ACHN (cell line): Measurements from ENCODE around the gene OR4P4.

ENCODE experiments used
- DNase-seq: peaks from one replicate; pipeline ENCODE4 v3.0.0-alpha.2; 2015
- in situ Hi-C: cut with HindIII; loops from 2 replicates; pipeline ENCODE4 v1.10.0; 2017; ENCODE audit warnings: low sequenced_read_pairs, low pct_ligation_motif_present, low pct_unique_long_range_greater_than_20kb

The OR4P4 gene

GRCh38 chr11:55634813-55635212 is at the start of gene OR4P4:
Gene OR4P4 (plus strand): TSS chr11:55635113.
- in situ Hi-C loops, result no loop called here
- no peak for DNase-seq

DNA sequence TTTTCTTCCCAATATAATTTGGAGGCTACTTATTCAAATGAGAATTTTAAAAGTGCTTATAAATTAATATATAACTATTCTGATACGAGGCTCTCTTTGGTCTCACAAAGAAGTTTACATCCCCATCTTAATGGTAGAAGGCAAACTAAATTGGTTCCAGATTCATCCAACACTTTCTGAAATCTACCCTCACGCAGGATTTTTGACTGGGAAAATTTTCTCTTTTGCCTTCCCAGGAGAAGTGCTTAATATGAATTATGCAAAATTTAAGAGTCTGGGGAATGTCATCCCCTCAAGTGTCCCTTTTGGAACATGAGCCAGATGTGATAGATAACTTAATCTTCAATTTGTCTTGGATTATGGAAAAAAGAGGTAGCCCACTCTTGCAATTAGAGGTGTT is 27.4 kb upstream of the OR4P4 start, which contains the start of gene OR4C11:
Gene OR4C11 (minus strand): TSS at position 101 of the 400 bp plus-strand sequence. CDS start 3,272 bp downstream, outside the sequence.
- in situ Hi-C loops, result no loop called here
- DNase-seq, result no peak

DNA sequence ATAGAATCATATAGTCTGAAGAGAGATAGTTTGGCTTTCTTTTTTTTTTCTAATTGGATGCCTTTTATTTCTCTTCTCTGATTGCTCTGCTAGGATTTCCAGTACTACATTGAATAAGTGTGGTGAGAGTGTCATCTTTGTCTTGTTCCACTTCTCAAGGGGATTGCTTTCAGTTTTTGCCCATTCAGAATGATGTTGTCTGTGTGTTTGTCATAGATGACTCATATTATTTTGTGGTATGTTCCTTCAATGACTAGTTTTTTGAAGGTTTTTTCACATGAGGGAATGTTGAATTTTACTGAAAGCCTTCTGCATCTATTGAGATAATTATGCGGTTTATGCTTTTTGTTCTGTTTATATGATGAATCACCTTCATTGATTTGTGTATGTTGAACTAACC is 10.4 kb upstream of the OR4P4 start:
- in situ Hi-C loops, result no loop called here
- DNase-seq, result no peak

GRCh38 chr11:55648027-55648426 is 13.1 kb downstream of the OR4P4 start, which contains the start of gene OR4S2:
Gene OR4S2 (plus strand): TSS chr11:55648327. CDS start chr11:55650904, 2,577 bp downstream.
- in situ Hi-C loops, result no loop called here
- no peak for DNase-seq

- no peak for DNase-seq
- in situ Hi-C loops, result no loop called here
Measured at GRCh38 chr11:55652560-55652959, 17.6 kb downstream of the OR4P4 start.

GRCh38 chr11:55655096-55655495 is 20.2 kb downstream of the OR4P4 start:
- in situ Hi-C loops, result no loop called here

DNA sequence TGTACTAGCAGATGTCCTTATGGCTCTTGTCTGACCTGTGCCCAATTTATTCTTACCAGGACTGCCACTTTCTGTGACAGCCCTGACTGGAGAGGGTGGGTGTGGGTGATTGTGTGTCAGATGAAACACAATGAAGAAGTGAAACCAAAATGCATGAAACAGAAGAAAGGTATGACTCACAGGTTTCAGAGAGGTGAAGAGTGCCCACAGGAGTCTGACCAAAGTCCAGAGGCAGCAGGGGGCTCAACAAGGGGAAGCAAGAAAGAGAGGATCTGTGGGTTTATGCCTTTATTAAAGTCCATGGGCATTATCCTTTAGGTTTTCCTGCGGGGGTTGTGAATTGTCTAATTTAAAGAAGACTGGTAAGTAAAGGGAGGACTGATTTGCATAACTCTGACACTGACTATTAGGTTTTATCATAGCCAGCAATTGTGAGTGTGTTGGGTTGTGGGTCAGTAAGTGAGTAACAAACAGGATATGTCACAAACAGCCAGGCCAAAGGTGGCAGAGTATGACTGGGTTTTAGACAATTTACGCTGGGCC is 23.2 kb downstream of the OR4P4 start:
- no peak for DNase-seq
- in situ Hi-C loops, result no loop called here

More at GRCh38 chr11:55655096-55655495, 20.2 kb downstream of the OR4P4 start:
- DNase-seq, result no peak

DNA sequence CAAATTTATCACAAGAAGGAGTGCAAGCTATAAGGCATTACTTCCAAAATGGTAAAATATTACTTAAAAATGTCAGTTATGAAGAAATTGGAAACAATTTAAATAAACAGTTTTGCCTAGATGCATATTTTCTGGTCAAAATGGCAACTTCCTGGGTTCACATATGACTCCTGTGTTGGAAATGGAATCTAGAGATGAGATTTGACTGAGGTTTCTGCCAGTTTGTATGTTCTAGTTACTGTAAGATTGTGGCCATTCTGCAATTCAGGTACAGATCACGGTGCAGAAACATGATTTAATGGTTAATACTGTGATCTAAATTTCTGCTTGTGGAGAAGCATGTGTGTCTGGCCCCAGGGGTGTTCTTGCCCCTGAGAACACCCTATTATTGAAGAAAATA is 23.7 kb downstream of the OR4P4 start:
- DNase-seq, result no peak
- in situ Hi-C loops, result no loop called here

- in situ Hi-C loops, result no loop called here
- no peak for DNase-seq
Measured at GRCh38 chr11:55661901-55662300, 27.0 kb downstream of the OR4P4 start, which contains the start of gene OR4C6. Gene OR4C6 (plus strand): TSS chr11:55662201. CDS start chr11:55665167, 2,966 bp downstream.

DNA sequence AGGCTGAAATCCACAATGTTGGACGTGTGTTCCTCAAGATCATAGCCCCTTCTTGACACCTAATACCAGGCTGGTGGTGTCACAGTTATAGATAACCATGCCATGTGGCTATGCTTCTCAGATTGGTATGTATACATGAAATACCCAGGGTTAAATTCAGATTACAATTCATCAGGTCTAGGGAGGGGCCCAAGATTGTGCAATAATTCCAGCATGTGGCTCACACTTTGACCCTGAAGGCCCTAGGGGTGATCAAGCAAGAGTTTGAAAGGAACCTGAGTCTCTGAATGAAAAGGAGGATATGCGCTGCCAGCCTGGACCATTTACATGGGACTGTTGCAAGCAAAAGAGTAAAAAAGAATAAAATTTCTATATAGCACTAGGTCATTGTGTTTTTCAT is 34.5 kb downstream of the OR4P4 start:
- DNase-seq, result no peak
- in situ Hi-C loops, result no loop called here

- no peak for DNase-seq
- in situ Hi-C loops, result no loop called here
Measured at GRCh38 chr11:55673860-55674259, 38.9 kb downstream of the OR4P4 start.
